Measurements from ENCODE around the gene CCDC40. TPM values are rescaled to one million over a fixed set of nuclear protein-coding genes. Genes with fewer than 3 reads are reported as not detected.

The CCDC40 gene
- total and polyA plus RNA-seq, 9 donors: 3.2 to 7.1 (median 4.4) TPM

- no peak overlapping the region for H3K4me3 ChIP-seq (ENCODE audit: low read length)
- 80% methylated on average over 1 of the region's 7 CpGs for WGBS (ENCODE audit: insufficient coverage)
- peaks cover 72% of the 10 kb centered on the region for H3K36me3 ChIP-seq (ENCODE audit: control insufficient read depth, insufficient read depth, low read length)
- no peak for DNase-seq
- H3K4me1 ChIP-seq (ENCODE audit: control insufficient read depth, insufficient read depth, low read length): peaks cover 15% of the 10 kb centered on the region
- no peaks in the 10 kb centered on the region for H3K27me3 ChIP-seq (ENCODE audit: control insufficient read depth, insufficient read depth, low read length)
- H3K9me3 ChIP-seq (replicated peaks; ENCODE audit: control insufficient read depth, low read depth, low read length): no peaks in the 10 kb centered on the region
- no peak overlapping the region for H3K27ac ChIP-seq (ENCODE audit: low read length)
Observed at GRCh38 chr17:80141463-80142165, 105.2 kb downstream of the CCDC40 start.

DNA sequence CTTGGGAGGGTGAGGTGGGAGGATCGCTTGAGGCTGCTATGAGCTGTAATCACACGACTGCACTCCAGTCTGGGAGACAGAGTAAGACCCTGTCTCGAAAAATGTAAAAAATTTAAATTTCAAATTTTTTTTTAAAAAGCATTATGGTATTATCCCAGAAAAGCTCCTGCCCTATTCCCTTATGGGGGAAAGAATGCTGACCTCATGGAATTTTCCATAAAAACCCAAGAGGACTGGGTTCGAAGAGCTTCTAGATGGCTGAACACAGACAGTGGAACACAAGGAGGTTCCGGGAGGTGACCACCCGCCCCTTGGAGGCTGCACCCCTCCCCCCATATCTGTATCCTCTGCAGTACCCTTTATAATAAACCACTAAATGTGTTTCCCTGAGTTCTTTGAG lies 106.5 kb downstream of the CCDC40 start:
- H3K27me3 ChIP-seq (ENCODE audit: control insufficient read depth, insufficient read depth, low read length): no peaks in the 10 kb centered on the region
- peaks cover 59% of the 10 kb centered on the region for H3K36me3 ChIP-seq (ENCODE audit: control insufficient read depth, insufficient read depth, low read length)
- H3K4me3 ChIP-seq (ENCODE audit: low read length): no peak overlapping the region
- no peak for DNase-seq
- H3K27ac ChIP-seq (ENCODE audit: low read length): no peak overlapping the region
- 83% methylated on average over 2 of the region's 6 CpGs for WGBS (ENCODE audit: insufficient coverage)
- H3K9me3 ChIP-seq (replicated peaks; ENCODE audit: control insufficient read depth, low read depth, low read length): no peaks in the 10 kb centered on the region
- H3K4me1 ChIP-seq (ENCODE audit: control insufficient read depth, insufficient read depth, low read length): peaks cover 15% of the 10 kb centered on the region

- peak overlapping the region; percentile 91 for H3K27ac ChIP-seq (ENCODE audit: low read length)
- DNase-seq: no peak
- peaks cover 43% of the 10 kb centered on the region for H3K36me3 ChIP-seq (ENCODE audit: control insufficient read depth, insufficient read depth, low read length)
- 15% methylated on average over 4 of the region's 10 CpGs for WGBS (ENCODE audit: insufficient coverage)
- peak overlapping the region; percentile 97 for H3K4me3 ChIP-seq (ENCODE audit: low read length)
- peaks cover 20% of the 10 kb centered on the region for H3K4me1 ChIP-seq (ENCODE audit: control insufficient read depth, insufficient read depth, low read length)
- no peaks in the 10 kb centered on the region for H3K9me3 ChIP-seq (replicated peaks; ENCODE audit: control insufficient read depth, low read depth, low read length)
- no peaks in the 10 kb centered on the region for H3K27me3 ChIP-seq (ENCODE audit: control insufficient read depth, insufficient read depth, low read length)
Observed at GRCh38 chr17:80145076-80146075, 108.9 kb downstream of the CCDC40 start.

DNA sequence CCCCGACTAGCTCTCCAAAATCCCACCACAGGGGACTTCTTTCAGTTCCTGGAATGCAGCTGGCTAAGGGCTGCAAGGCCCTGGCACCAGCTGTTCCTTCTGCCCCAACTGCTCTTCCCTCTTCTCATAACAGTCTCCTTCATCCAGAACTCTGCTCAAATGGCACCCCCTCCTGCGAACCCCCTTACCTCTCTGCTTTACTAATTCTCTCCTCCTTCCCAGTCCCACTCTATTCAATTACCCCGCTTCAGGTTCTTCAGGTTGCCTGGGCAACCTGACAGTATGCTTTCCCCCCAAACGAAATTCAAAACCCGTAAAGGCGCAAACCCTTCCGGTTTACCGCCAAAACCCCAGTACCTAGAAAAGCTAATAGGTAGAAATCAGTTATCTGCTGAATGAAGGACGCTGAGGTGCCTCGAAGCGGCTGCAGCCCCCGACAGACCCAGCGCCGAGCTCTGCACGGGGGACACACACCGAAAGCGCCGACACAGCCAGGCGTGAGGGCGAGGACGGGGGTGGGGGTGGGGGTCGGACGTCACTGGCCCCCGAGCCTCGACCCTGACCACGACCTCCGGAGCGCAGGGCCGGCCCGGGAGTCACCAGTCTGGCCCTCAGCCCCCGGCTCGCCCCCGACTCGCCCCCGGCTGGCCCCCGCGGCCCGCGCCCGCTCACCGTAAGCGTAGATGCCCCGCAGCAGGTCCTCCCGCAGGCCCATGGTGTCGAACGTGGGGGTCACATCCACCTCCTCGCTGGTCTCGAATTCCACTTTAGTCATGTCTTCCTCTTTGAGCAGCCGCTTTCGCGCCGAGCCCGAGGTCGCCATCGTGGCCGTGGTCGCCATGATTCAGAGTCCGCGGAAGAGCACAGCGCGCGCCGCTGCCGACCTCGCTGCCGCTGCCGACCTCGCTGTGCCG lies 109.9 kb downstream of the CCDC40 start:
- peak; percentile 59 for DNase-seq
- Histone ChIP-seq H3K9me3 (replicated peaks; ENCODE audit: control insufficient read depth, low read depth, low read length) (no peaks in the 10 kb centered on the region), H3K36me3 (ENCODE audit: control insufficient read depth, insufficient read depth, low read length) (peaks cover 36% of the 10 kb centered on the region), H3K27ac (ENCODE audit: low read length) (peak overlapping the region; percentile 91), H3K4me3 (ENCODE audit: low read length) (peak overlapping the region; percentile 97), H3K27me3 (ENCODE audit: control insufficient read depth, insufficient read depth, low read length) (no peaks in the 10 kb centered on the region), H3K4me1 (ENCODE audit: control insufficient read depth, insufficient read depth, low read length) (peaks cover 20% of the 10 kb centered on the region)
- WGBS (ENCODE audit: insufficient coverage): 0% methylated on average over 53 of the region's 69 CpGs

DNA sequence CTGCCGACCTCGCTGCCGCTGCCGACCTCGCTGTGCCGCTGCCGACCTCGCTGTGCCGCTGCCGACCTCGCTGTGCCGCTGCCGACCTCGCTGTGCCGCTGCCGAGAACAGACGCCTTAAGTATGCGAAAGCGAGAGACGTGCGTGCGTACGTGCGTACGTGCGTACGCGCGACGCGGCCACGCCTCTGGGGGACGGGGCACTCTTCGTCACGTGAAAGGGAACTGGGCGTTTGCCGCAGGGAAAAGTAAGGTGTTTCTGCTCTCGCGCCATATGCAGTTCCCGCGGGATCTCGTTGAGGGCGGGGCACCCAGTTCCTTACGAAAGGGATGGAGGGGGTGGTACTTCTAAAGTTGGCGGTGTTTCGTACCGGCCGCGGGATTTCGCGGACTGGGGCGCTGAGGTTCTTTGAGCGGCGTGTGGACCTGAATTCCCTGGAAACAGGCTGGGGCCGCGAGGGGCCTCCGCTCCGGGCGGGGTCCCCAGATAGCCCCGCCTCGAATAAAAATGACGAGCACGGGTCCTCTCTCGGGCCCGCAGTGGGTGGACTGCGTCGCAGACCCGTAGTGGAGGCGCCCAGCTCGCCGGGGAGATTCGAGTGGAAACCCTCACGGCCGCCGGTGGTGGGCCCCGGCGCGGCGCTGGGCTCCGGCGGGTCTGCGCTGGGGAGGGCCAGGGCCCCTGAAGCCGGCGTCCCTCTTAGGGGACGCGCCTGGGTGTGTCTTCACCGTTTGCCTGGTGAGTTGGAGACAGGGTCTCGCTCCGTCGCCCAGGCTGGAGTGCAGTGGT lies 110.8 kb downstream of the CCDC40 start, which contains the start of gene EIF4A3:
Gene EIF4A3, minus strand, starts transcription at position 94 of the 788 bp plus-strand sequence. CDS start 167 bp downstream, outside the sequence.
- Histone ChIP-seq H3K27ac (ENCODE audit: low read length) (peak within 1 kb of the TSS; percentile 97), H3K4me1 (ENCODE audit: control insufficient read depth, insufficient read depth, low read length) (peaks cover 24% of the 10 kb centered on the region), H3K27me3 (ENCODE audit: control insufficient read depth, insufficient read depth, low read length) (no peaks in the 10 kb centered on the region), H3K9me3 (replicated peaks; ENCODE audit: control insufficient read depth, low read depth, low read length) (no peaks in the 10 kb centered on the region), H3K4me3 (ENCODE audit: low read length) (peak within 1 kb of the TSS; percentile 97), H3K36me3 (ENCODE audit: control insufficient read depth, insufficient read depth, low read length) (peaks cover 30% of the 10 kb centered on the region)
- under 1% methylated on average over 86 of the region's 90 CpGs for WGBS (ENCODE audit: insufficient coverage)
- DNase-seq: peak; percentile 99

Other genes starting within 250 kb of the CCDC40 start
- 4.8 TPM for gene CBX8, start 239.6 kb upstream of the CCDC40 start, total RNA-seq
- gene CBX8, start 239.6 kb upstream of the CCDC40 start, polyA plus RNA-seq (ENCODE audit: insufficient read depth in 1 of 8, insufficient read length in 8 of 8, low replicate concordance in 1 of 8): 1 to 10 TPM; 5.3 to 6.8 (median 5.9) TPM
- gene CBX4, start 197.2 kb upstream of the CCDC40 start, total RNA-seq: 6.6 TPM
- 10 to 100 TPM in 3 of 8 donors, 1 to 10 TPM in 5; 7.6 to 14.5 (median 9.8) TPM for gene CBX4, start 197.2 kb upstream of the CCDC40 start, polyA plus RNA-seq (ENCODE audit: insufficient read depth in 1 of 8, insufficient read length in 8 of 8, low replicate concordance in 1 of 8)
- gene TBC1D16, start 770 bp upstream of the CCDC40 start, total RNA-seq: 22.6 TPM
- gene TBC1D16, start 770 bp upstream of the CCDC40 start, polyA plus RNA-seq (ENCODE audit: insufficient read depth in 1 of 8, insufficient read length in 8 of 8, low replicate concordance in 1 of 8): 10 to 100 TPM; 24.3 to 43.8 (median 35.4) TPM
- gene GAA, start 64.9 kb downstream of the CCDC40 start, total RNA-seq: 14.4 TPM
- gene GAA, start 64.9 kb downstream of the CCDC40 start, polyA plus RNA-seq (ENCODE audit: insufficient read depth in 1 of 8, insufficient read length in 8 of 8, low replicate concordance in 1 of 8): 10 to 100 TPM; 20.2 to 37.1 (median 30.7) TPM
- gene EIF4A3, start 110.5 kb downstream of the CCDC40 start, total RNA-seq: 81.9 TPM
- gene EIF4A3, start 110.5 kb downstream of the CCDC40 start, polyA plus RNA-seq (ENCODE audit: insufficient read depth in 1 of 8, insufficient read length in 8 of 8, low replicate concordance in 1 of 8): 10 to 100 TPM; 65.5 to 93.4 (median 78.6) TPM
- gene CARD14, start 133.4 kb downstream of the CCDC40 start, total RNA-seq: 0.27 TPM
- gene CARD14, start 133.4 kb downstream of the CCDC40 start, polyA plus RNA-seq (ENCODE audit: insufficient read depth in 1 of 8, insufficient read length in 8 of 8, low replicate concordance in 1 of 8): 1 to 10 TPM in 1 of 8 donors, under 1 TPM in 7; 0.28 to 1.5 (median 0.57) TPM
- gene SGSH, start 183.7 kb downstream of the CCDC40 start, total RNA-seq: 9.6 TPM
- 10 to 100 TPM; 14.3 to 24.9 (median 20.9) TPM for gene SGSH, start 183.7 kb downstream of the CCDC40 start, polyA plus RNA-seq (ENCODE audit: insufficient read depth in 1 of 8, insufficient read length in 8 of 8, low replicate concordance in 1 of 8)
- gene SLC26A11, start 183.8 kb downstream of the CCDC40 start, total RNA-seq: 7.1 TPM
- gene SLC26A11, start 183.8 kb downstream of the CCDC40 start, polyA plus RNA-seq (ENCODE audit: insufficient read depth in 1 of 8, insufficient read length in 8 of 8, low replicate concordance in 1 of 8): 10 to 100 TPM in 3 of 8 donors, 1 to 10 TPM in 5; 8.2 to 15.2 (median 9.4) TPM
- 37.0 TPM for gene RNF213, start 224.2 kb downstream of the CCDC40 start, total RNA-seq
- gene RNF213, start 224.2 kb downstream of the CCDC40 start, polyA plus RNA-seq (ENCODE audit: insufficient read depth in 1 of 8, insufficient read length in 8 of 8, low replicate concordance in 1 of 8): 10 to 100 TPM; 23.0 to 43.0 (median 31.8) TPM